ENCODE data around the gene SLC16A3. TPM values are rescaled to one million over a fixed set of nuclear protein-coding genes. Genes with fewer than 3 reads are reported as not detected.

SLC16A3 gene
- total RNA-seq, 2 donors from 2014 or later = 53.7 to 65.6 TPM

GRCh38 chr17:82232876-82233785, 4.3 kb downstream of the SLC16A3 start:
- DNase-seq (ENCODE audit: low spot score) = peak; percentile 81
- intact Hi-C loops (cut with DNase I) = no loop called here

GRCh38 chr17:82234211-82235055, 5.6 kb downstream of the SLC16A3 start:
- intact Hi-C loops (cut with DNase I) = no loop called here

GRCh38 chr17:82235056-82235774, 6.4 kb downstream of the SLC16A3 start:
- intact Hi-C loops (cut with DNase I) = no loop called here
- peak; percentile 79 for DNase-seq (ENCODE audit: low spot score)

More at GRCh38 chr17:82234211-82235055, 5.6 kb downstream of the SLC16A3 start:
- peak; percentile 78 for DNase-seq (ENCODE audit: low spot score)

GRCh38 chr17:82235775-82236141, 6.9 kb downstream of the SLC16A3 start:
- intact Hi-C loops (cut with DNase I) = loop anchor here (2.0 kb wide), 2 partner anchors 85 to 87 kb away; no protein-coding TSS in a partner anchor
- peak; percentile 76 for DNase-seq (ENCODE audit: low spot score)

- intact Hi-C loops (cut with DNase I) = loop anchor here (2.0 kb wide), 2 partner anchors 84 to 86 kb away; no protein-coding TSS in a partner anchor
- DNase-seq (ENCODE audit: low spot score) = peak; percentile 91
Observed at GRCh38 chr17:82236142-82236971, 7.5 kb downstream of the SLC16A3 start.

GRCh38 chr17:82237083-82237745, 8.4 kb downstream of the SLC16A3 start:
- DNase-seq (ENCODE audit: low spot score) = peak; percentile 81
- intact Hi-C loops (cut with DNase I) = loop anchor here (2.0 kb wide), 2 partner anchors 84 to 86 kb away; no protein-coding TSS in a partner anchor

GRCh38 chr17:82237746-82238471, 9.1 kb downstream of the SLC16A3 start:
- DNase-seq (ENCODE audit: low spot score) = peak; percentile 82
- intact Hi-C loops (cut with DNase I) = loop anchor here (2.0 kb wide), 2 partner anchors 83 to 85 kb away; no protein-coding TSS in a partner anchor

- intact Hi-C loops (cut with DNase I) = no loop called here
- peak; percentile 92 for DNase-seq (ENCODE audit: low spot score)
Observed at GRCh38 chr17:82238472-82239201, 9.8 kb downstream of the SLC16A3 start.

GRCh38 chr17:82239401-82239925, 10.6 kb downstream of the SLC16A3 start:
- intact Hi-C loops (cut with DNase I) = no loop called here

GRCh38 chr17:82239926-82240505, 11.2 kb downstream of the SLC16A3 start:
- intact Hi-C loops (cut with DNase I) = no loop called here
- peak; percentile 80 for DNase-seq (ENCODE audit: low spot score)

More at GRCh38 chr17:82239401-82239925, 10.6 kb downstream of the SLC16A3 start:
- DNase-seq (ENCODE audit: low spot score) = peak; percentile 82

- intact Hi-C loops (cut with DNase I) = no loop called here
- DNase-seq (ENCODE audit: low spot score) = peak; percentile 77
Observed at GRCh38 chr17:82240506-82241182, 11.8 kb downstream of the SLC16A3 start.

GRCh38 chr17:82241183-82241925, 12.5 kb downstream of the SLC16A3 start:
- intact Hi-C loops (cut with DNase I) = no loop called here
- peak; percentile 95 for DNase-seq (ENCODE audit: low spot score)

GRCh38 chr17:82241926-82242697, 13.3 kb downstream of the SLC16A3 start:
- no peak for DNase-seq (ENCODE audit: low spot score)
- intact Hi-C loops (cut with DNase I) = no loop called here

GRCh38 chr17:82242698-82242976, 13.8 kb downstream of the SLC16A3 start:
- DNase-seq (ENCODE audit: low spot score) = no peak
- intact Hi-C loops (cut with DNase I) = no loop called here

Measured in posterior vena cava (tissue), 2 donors.